ENCODE measurements around the gene PIGC.

DNA sequence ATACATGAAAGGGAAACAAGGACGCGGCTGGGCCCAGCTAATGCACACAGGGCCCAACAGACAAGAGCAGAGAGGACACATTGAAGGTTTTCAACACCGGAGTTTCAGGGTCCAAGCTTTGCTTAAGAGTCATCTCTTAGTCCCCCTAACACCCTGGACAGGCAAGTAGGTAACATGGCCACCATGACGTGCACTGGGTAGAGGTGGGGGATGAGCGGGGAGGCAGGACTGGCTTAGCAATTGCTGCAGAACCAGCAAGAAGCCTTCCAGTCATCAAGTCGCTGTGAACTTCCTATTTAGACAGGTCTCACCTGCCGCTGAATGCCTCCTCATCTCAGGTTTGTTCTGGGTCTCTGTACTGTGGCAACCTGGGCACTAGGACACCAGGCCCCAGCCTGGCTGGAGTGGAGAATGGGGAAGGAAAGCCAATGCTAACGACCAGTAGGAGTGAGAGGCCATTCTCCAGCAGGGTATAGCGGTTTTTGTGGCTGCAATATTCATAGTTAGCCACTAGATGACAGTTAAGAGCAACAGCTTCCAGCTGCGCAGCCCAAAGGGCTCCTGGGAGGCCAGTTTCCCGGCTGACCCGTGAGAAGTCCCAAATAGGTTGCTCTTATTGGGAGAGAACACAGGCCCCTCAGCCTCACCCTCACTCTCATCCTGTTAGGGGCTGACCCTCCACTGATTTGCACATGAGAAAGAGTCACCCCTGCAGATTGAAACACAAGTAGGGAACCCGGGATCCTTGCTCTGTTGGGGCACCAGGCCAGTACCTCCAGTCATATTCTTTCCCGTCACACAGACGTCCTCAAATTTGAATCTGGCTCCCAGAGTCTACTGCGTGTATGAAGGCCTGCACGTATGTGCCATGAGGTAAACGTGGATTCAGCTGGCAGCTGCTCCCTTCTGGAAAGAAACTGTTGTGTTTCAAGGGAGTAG is 6.0 kb upstream of the PIGC start:
- TF ChIP-seq, protein P1, sequence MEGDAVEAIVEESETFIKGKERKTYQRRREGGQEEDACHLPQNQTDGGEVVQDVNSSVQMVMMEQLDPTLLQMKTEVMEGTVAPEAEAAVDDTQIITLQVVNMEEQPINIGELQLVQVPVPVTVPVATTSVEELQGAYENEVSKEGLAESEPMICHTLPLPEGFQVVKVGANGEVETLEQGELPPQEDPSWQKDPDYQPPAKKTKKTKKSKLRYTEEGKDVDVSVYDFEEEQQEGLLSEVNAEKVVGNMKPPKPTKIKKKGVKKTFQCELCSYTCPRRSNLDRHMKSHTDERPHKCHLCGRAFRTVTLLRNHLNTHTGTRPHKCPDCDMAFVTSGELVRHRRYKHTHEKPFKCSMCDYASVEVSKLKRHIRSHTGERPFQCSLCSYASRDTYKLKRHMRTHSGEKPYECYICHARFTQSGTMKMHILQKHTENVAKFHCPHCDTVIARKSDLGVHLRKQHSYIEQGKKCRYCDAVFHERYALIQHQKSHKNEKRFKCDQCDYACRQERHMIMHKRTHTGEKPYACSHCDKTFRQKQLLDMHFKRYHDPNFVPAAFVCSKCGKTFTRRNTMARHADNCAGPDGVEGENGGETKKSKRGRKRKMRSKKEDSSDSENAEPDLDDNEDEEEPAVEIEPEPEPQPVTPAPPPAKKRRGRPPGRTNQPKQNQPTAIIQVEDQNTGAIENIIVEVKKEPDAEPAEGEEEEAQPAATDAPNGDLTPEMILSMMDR (IDR thresholded peaks at IDR 0.05): peak; percentile 79
- no peak for TF ChIP-seq RELA (CRISPR knock-in tag; IDR thresholded peaks at IDR 0.05; ENCODE audit: borderline replicate concordance)
- TF ChIP-seq ETV6 (CRISPR knock-in tag; IDR thresholded peaks at IDR 0.05): no peak
- TF ChIP-seq, protein P2, sequence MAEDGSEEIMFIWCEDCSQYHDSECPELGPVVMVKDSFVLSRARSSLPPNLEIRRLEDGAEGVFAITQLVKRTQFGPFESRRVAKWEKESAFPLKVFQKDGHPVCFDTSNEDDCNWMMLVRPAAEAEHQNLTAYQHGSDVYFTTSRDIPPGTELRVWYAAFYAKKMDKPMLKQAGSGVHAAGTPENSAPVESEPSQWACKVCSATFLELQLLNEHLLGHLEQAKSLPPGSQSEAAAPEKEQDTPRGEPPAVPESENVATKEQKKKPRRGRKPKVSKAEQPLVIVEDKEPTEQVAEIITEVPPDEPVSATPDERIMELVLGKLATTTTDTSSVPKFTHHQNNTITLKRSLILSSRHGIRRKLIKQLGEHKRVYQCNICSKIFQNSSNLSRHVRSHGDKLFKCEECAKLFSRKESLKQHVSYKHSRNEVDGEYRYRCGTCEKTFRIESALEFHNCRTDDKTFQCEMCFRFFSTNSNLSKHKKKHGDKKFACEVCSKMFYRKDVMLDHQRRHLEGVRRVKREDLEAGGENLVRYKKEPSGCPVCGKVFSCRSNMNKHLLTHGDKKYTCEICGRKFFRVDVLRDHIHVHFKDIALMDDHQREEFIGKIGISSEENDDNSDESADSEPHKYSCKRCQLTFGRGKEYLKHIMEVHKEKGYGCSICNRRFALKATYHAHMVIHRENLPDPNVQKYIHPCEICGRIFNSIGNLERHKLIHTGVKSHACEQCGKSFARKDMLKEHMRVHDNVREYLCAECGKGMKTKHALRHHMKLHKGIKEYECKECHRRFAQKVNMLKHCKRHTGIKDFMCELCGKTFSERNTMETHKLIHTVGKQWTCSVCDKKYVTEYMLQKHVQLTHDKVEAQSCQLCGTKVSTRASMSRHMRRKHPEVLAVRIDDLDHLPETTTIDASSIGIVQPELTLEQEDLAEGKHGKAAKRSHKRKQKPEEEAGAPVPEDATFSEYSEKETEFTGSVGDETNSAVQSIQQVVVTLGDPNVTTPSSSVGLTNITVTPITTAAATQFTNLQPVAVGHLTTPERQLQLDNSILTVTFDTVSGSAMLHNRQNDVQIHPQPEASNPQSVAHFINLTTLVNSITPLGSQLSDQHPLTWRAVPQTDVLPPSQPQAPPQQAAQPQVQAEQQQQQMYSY (CRISPR knock-in tag; IDR thresholded peaks at IDR 0.05): no peak
- no peak for TF ChIP-seq ZBTB21 (CRISPR knock-in tag; IDR thresholded peaks at IDR 0.05; ENCODE audit: borderline replicate concordance)
- no peak for TF ChIP-seq SP1 (CRISPR knock-in tag; conservative IDR thresholded peaks at IDR 0.05)
- no peak for TF ChIP-seq NR2C2 (CRISPR knock-in tag; IDR thresholded peaks at IDR 0.05)
- no peak for TF ChIP-seq ZNF138 (CRISPR knock-in tag; conservative IDR thresholded peaks at IDR 0.05)
- TF ChIP-seq, protein P3, sequence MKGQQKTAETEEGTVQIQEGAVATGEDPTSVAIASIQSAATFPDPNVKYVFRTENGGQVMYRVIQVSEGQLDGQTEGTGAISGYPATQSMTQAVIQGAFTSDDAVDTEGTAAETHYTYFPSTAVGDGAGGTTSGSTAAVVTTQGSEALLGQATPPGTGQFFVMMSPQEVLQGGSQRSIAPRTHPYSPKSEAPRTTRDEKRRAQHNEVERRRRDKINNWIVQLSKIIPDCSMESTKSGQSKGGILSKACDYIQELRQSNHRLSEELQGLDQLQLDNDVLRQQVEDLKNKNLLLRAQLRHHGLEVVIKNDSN (CRISPR knock-in tag; IDR thresholded peaks at IDR 0.05): no peak
